Spinal cord (tissue), 10 donors: ENCODE measurements around the gene SDF4. TPM values are rescaled to one million over a fixed set of nuclear protein-coding genes. Genes with fewer than 3 reads are reported as not detected.

ENCODE experiments used
- DNase-seq, 6 donors: peaks; one replicate each; pipeline versions ENCODE4 v3.0.0 to v3.0.0-alpha.2; 2013 to 2015; ENCODE audit warnings: low spot score in 6 of 6, low read depth in 4 of 6
- H3K27ac ChIP-seq: one replicate; pipeline ENCODE4 v1.5.1; 2013; ENCODE audit warnings: low read depth, low read length, control low read depth
- H3K27me3 ChIP-seq: one replicate; pipeline ENCODE4 v1.6.1; 2013; ENCODE audit warnings: low read length; ENCODE audit not compliant: control insufficient read depth, insufficient read depth
- H3K36me3 ChIP-seq: one replicate; pipeline ENCODE4 v1.6.1; 2013; ENCODE audit warnings: low read length; ENCODE audit not compliant: control insufficient read depth, insufficient read depth
- H3K4me1 ChIP-seq: one replicate; pipeline ENCODE4 v1.6.1; 2013; ENCODE audit warnings: low read length; ENCODE audit not compliant: control insufficient read depth, insufficient read depth
- H3K4me3 ChIP-seq: one replicate; pipeline ENCODE4 v1.5.1; 2013; ENCODE audit warnings: low read depth, low read length, control low read depth
- H3K9me3 ChIP-seq: one replicate; pipeline ENCODE4 v1.6.1; 2013; ENCODE audit warnings: low read length; ENCODE audit not compliant: control insufficient read depth, insufficient read depth
- WGBS: methylation state at CpG from one replicate; pipeline ENCODE4 v1.1.5; 2013; ENCODE audit warnings: missing lambda C conversion rate; ENCODE audit not compliant: insufficient coverage; 5-methylcytosine and 5-hydroxymethylcytosine counted together
- polyA plus RNA-seq, 2 donors: library from polyadenylated mRNA; unstranded; fragments of 120-200 nt; gene quantifications; one replicate each; pipeline ENCODE4 v1.2.1, GENCODE V29; 2013; ENCODE audit not compliant: insufficient read length in 2 of 2
- total RNA-seq, 2 donors: library from RNA; depleted of rRNA in 1 of 2; stranded (reverse); fragments of 120-200 nt in 1 of 2; fragments of >200 nt in 1 of 2; gene quantifications; one replicate each; pipeline versions ENCODE4 v1.2.3 to v1.2.4, GENCODE V29; 2013 to 2014
- donor health status: healthy.

SDF4 gene
- total and polyA plus RNA-seq, 4 donors: 31.0 to 160 (median 106) TPM

DNA sequence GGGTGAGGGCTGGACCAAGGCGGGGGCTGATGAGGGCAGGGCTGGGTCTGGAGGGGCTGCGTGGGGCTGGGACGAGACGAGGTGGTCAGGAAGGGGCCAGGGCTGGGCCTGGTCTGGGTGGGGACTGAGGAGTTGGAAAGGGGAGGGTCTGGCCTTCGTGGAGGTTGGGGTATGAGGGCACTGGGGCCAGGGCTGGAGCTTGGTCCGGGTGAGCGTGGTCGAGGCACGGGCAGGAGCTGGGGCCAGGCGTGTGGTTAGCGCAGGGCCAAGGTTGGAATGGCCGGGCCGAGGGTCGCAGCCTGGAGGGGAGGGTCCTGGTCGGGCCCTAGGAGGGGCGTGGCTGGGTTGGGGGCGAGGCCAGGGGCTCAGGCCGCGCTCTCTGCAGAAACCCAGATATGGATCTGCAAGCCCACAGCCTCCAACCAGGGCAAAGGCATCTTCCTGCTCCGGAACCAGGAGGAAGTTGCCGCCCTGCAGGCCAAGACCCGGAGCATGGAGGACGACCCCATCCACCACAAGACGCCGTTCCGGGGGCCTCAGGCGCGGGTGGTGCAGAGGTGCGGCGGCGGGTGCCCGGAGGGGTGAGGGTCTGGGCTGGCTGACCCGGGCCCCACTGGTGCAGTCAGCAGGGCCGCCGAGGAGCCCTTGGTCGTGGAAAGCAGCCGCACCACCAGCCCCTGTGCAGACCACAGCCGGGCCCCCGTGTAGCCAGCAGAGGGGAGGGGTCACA lies 49.1 kb downstream of the SDF4 start:
- Histone ChIP-seq H3K4me1 (peaks cover 14% of the 10 kb centered on the region), H3K9me3 (no peaks in the 10 kb centered on the region), H3K4me3 (no peak overlapping the region), H3K27ac (no peak overlapping the region), H3K36me3 (peaks cover 21% of the 10 kb centered on the region), H3K27me3 (no peaks in the 10 kb centered on the region)
- WGBS: 72% methylated on average over 39 of the region's 39 CpGs
- no peak for DNase-seq

DNA sequence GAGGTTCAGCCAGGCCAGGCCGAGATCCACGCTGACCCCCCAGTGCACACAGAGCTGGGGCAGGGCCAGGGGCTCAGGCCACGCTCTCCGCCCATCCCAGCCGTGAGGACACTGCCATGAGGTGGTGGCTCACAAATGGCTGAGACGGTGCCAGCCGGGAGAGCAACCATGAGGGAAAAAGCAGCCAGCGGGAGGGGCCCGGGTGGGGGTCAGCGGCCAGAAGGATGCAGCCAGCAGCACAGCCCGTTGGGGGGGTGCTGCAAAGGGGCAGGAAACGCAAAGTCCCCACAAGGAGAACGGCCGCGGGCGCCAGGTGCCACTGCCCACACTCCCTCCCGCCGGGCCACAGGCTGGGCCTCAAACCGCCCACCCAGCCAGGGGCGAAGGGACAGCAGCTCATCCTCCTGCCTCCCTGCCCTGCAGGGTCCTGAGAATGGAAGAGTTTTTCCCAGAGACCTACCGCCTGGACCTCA lies 49.8 kb downstream of the SDF4 start:
- peaks cover 14% of the 10 kb centered on the region for H3K4me1 ChIP-seq

DNA sequence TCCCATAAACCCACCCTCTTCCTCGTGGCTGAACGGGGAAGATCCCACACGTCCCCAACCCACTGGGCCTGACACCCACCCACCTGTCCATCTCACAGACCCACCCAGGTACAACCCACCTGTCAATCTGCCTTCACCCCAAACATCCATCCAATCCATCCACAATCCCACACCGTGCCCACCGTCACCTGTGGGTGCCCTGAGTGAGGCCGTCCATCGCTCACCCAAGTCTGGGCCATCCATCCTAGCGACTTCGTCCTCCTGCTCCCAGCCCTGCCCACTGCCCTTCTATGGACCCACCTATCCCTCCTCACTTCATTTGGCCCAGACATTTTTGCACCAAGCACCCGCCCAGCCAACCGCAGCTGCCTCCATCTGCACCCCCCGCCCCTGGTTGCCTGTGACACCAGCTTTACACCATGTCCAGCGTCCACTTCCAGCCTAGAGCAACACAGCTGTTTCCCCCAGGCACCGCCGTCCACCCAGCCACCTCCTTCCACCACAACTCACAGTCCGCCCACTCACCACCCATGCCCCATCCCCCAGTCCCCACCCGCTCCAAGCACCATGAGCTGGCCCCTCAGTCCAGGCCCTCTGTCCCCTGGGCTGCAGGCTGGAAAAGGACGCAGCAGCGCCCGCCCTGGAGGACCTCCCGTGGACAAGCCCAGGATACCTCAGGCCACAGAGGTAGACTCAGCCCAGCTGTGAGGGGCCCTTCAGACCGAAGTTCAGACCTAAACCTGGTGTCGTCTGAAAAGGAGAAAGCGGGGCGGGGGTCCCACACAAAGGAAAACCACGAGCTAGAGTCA lies 50.5 kb downstream of the SDF4 start:
- peaks cover 14% of the 10 kb centered on the region for H3K4me1 ChIP-seq
- H3K27me3 ChIP-seq: peaks cover 1% of the 10 kb centered on the region

More for the DNA sequence above, 49.8 kb downstream of the SDF4 start:
- no peak overlapping the region for H3K27ac ChIP-seq
- DNase-seq: no peak
- H3K9me3 ChIP-seq: no peaks in the 10 kb centered on the region
- H3K4me3 ChIP-seq: no peak overlapping the region
- peaks cover 21% of the 10 kb centered on the region for H3K36me3 ChIP-seq
- H3K27me3 ChIP-seq: no peaks in the 10 kb centered on the region
- WGBS: 79% methylated on average over 17 of the region's 21 CpGs

DNA sequence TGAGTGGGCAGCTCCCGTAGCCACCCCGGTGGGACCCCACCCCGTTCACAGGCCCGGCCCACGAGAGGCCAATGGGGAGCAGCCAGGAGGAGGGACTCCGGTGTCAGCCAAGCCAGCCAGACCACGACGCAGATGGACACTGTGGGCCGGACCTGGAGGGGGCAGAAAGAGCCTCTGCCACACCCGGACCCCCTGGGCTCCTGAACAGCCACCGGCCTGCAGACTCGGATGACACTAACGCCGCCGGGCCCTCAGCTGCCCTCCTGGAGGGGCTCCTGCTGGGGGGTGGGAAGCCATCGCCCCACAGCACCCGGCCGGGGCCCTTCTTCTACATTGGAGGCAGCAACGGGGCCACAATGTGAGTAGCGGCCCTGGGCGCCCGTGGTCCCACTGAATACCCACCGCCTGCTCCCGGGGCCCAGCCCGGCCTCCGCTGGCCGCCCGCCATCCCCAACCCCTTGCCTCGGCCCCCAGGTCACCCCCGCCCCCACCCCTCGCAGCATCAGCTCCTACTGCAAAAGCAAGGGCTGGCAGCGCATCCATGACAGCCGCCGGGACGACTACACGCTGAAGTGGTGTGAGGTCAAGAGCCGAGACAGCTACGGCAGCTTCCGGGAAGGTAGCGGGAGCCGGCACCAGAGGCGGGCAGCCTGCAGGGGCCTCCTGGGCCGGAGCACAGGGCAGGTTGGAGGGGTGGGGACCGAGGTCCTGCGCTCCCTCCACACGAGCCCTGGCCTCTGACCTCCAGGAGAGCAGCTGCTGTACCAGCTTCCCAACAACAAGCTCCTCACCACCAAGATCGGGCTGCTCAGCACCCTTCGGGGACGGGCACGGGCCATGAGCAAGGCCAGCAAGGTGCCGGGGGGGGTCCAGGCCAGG lies 51.6 kb downstream of the SDF4 start:
- Histone ChIP-seq H3K36me3 (peaks cover 21% of the 10 kb centered on the region), H3K27me3 (peaks cover 9% of the 10 kb centered on the region), H3K9me3 (no peaks in the 10 kb centered on the region), H3K4me3 (no peak overlapping the region), H3K27ac (no peak overlapping the region), H3K4me1 (peaks cover 9% of the 10 kb centered on the region)
- 72% methylated on average over 42 of the region's 51 CpGs for WGBS
- no peak for DNase-seq

More for the DNA sequence above, 50.5 kb downstream of the SDF4 start:
- 88% methylated on average over 26 of the region's 26 CpGs for WGBS
- no peak for DNase-seq
- Histone ChIP-seq H3K36me3 (peaks cover 21% of the 10 kb centered on the region), H3K27ac (no peak overlapping the region), H3K4me3 (no peak overlapping the region), H3K9me3 (no peaks in the 10 kb centered on the region)

DNA sequence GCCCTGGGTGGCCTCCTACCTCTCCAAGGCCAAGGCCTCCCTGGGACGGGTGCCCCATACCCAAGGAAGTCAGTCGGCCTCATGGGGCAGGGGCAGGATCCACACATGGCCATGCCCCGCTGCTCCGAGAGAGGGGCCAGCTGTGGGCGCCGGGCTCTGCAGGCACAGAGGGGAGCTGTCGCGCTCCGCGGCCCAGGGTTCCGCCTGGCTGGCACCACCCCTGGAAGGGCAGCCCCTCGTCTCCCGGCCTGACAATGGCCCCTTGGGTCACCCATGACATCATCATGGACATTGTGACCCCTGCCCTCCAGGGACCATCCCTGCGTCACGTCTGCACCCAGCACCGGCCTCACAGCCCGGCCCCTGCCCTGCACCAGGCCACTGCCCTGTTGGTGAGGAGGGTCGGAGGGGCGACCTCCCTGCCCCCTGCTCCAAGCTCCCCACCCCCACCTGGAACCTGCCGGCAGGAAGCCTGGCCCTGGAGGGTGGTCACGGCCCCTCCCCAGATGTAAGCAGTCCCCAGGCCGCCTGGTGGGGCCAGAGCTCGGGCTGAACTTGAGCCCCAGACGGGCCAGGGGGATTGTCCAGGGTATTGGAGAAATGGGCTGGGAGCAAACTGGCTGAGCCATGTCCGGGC lies 52.3 kb downstream of the SDF4 start:
- no peaks in the 10 kb centered on the region for H3K9me3 ChIP-seq
- H3K4me3 ChIP-seq: no peak overlapping the region
- 80% methylated on average over 22 of the region's 25 CpGs for WGBS
- H3K36me3 ChIP-seq: peaks cover 19% of the 10 kb centered on the region
- H3K4me1 ChIP-seq: peaks cover 4% of the 10 kb centered on the region
- peaks cover 9% of the 10 kb centered on the region for H3K27me3 ChIP-seq
- no peak overlapping the region for H3K27ac ChIP-seq
- no peak for DNase-seq

DNA sequence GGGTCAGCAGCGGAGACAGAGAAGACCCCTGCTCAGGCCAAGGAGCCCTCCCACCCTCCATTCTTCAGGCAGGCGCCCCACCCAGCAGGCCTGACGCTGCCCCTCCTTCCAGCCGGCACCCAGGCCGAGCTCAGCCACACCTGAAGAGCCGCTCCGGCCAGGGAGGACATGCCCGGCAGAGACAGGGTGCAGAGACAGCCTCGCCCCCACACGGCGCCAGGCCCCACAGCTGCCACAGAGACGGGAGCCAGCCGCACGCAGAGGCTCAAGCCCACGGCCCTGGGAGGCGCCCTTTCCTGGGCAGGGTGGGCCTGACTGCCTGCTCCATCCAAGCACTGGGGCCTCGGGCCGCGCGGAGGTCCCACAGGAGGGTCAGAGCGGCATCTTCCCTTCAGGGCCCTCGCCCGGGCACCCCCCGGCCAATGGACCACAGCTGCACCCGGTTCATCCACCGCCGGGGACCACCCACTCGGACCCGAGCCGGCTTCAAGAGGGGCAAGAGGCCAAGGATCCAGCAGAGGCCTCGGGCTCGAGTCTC lies 52.9 kb downstream of the SDF4 start:
- WGBS: 91% methylated on average over 32 of the region's 32 CpGs
- Histone ChIP-seq H3K27me3 (peaks cover 13% of the 10 kb centered on the region), H3K27ac (no peak overlapping the region), H3K4me3 (no peak overlapping the region), H3K36me3 (peaks cover 19% of the 10 kb centered on the region), H3K9me3 (no peaks in the 10 kb centered on the region), H3K4me1 (peaks cover 7% of the 10 kb centered on the region)
- no peak for DNase-seq

DNA sequence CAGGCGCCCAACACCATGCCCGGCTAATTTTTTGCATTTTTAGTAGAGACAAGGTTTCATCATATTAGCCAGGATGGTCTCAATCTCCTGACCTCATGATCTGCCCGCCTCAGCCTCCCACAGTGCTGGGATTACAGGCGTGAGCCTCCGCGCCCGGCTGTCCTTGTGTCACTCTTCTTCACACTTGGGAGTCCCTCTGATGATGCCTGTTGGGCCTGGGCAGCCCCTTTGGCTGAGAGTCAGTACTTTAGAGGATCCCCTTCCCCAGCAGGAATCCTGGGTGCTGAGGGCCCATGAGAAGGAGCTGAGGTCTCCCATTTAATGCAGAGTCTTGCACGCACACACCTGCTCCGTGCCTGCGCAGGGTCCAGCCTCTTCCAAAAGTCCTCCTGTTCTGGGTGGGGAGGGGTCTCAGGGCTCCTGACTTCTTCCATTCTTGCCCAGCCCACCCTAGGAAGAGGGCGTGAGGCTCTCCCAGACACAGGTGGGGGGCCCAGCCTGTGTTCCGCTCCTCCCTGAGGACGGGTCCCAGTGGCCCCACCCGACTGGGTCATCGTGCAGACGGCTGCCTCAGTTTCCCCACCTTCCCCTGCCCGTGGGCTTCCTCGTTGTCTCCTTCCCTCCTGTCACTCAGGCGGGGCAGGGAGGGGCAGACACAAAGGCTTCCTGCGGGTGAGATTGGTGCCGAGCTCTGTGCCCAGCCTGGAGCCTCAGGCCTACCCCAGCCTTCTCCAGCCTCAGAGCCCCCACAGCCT lies 54.2 kb downstream of the SDF4 start:
- WGBS: 82% methylated on average over 19 of the region's 21 CpGs
- H3K36me3 ChIP-seq: peaks cover 15% of the 10 kb centered on the region
- H3K27ac ChIP-seq: no peak overlapping the region
- no peak for DNase-seq
- peaks cover 23% of the 10 kb centered on the region for H3K27me3 ChIP-seq
- H3K4me1 ChIP-seq: peaks cover 14% of the 10 kb centered on the region
- H3K9me3 ChIP-seq: no peaks in the 10 kb centered on the region
- H3K4me3 ChIP-seq: no peak overlapping the region

DNA sequence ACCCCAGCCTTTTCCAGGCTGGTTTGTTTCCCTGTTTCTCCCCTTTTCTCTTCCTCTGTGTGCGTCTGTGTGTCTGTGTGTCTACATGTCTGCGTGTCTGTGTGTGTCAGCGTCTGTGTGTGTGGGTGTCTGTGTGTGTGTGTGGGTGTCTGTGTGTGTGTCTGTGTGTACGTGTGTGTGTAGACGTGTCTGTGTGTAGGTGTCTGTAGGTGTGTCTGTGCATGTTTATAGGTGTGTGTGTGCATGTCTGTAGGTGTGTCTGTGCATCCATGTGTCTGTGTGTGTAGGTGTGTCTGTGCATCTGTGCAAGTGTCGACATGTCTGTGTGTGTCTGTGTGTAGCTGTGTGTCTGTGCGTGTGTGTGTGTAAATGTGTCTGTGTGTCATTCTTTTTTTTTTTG lies 54.9 kb downstream of the SDF4 start:
- H3K4me3 ChIP-seq: no peak overlapping the region
- H3K9me3 ChIP-seq: no peaks in the 10 kb centered on the region
- 79% methylated on average over 3 of the region's 7 CpGs for WGBS
- H3K36me3 ChIP-seq: peaks cover 10% of the 10 kb centered on the region
- H3K27ac ChIP-seq: no peak overlapping the region
- DNase-seq: no peak
- H3K27me3 ChIP-seq: peaks cover 23% of the 10 kb centered on the region
- H3K4me1 ChIP-seq: peaks cover 12% of the 10 kb centered on the region
